Peyer's patch (tissue), 4 donors: ENCODE measurements around the gene ARSI.

Source experiments
- CTCF ChIP-seq, 6 experiments: fragments of 450-650 bp in 4 of 6; fragments of 200-600 bp in 2 of 6; sonication (generic) in 1 of 6; IDR thresholded peaks; one replicate each; pipeline ENCODE4 v1.5.1; 2017 to 2019; ENCODE audit warnings: antibody characterized with exemption in 6 of 6, mild to moderate bottlenecking in 3 of 6, moderate library complexity in 1 of 6
- POLR2A ChIP-seq, 2 donors: fragments of 450-650 bp; IDR thresholded peaks; one replicate each; pipeline ENCODE4 v1.5.1; 2017; ENCODE audit warnings: antibody characterized with exemption in 2 of 2, mild to moderate bottlenecking in 2 of 2, moderate library complexity in 2 of 2

GRCh38 chr5:150263375-150263775, 39.3 kb downstream of the ARSI start:
- no peak for TF ChIP-seq CTCF (IDR thresholded peaks at IDR 0.05)
- no peak for TF ChIP-seq POLR2A (IDR thresholded peaks at IDR 0.05)
